B cell (primary cell): ENCODE measurements around the gene CHD6. TPM values are rescaled to one million over a fixed set of nuclear protein-coding genes. Genes with fewer than 3 reads are reported as not detected.

Source experiments
- ATAC-seq: fragments of 200-7000 bp; cut with Tn5 transposase; one replicate; pipeline ENCODE4 v1.10.0; 2021; ENCODE audit warnings: low read depth, mild to moderate bottlenecking, moderate number of reproducible peaks, moderate library complexity
- CTCF ChIA-PET: fragments of 350-600 bp; sonication (Branson Sonifier 250); formaldehyde crosslinking; loops from one replicate; lab custom pipeline; 2021; ENCODE audit warnings: antibody characterized with exemption, inconsistent platforms; lab: Charles Lee
- POLR2A ChIA-PET: fragments of 350-600 bp; sonication (Branson Sonifier 250); formaldehyde crosslinking; loops from one replicate; lab custom pipeline; 2021; ENCODE audit warnings: antibody characterized with exemption; lab: Charles Lee
- DNase-seq: peaks from one replicate; pipeline ENCODE4 v3.0.0; 2013
- H2AFZ ChIP-seq: 2 replicates; pipeline ENCODE4 v1.6.1; 2012; ENCODE audit warnings: mild to moderate bottlenecking, low read depth, low read length; ENCODE audit not compliant: insufficient read depth, poor library complexity, severe bottlenecking
- H3K27ac ChIP-seq, 2 donors: 1 replicate in 1 of 2; 2 replicates in 1 of 2; pipeline ENCODE4 v1.5.1; 2012 to 2013; ENCODE audit warnings: low read length in 2 of 2, mild to moderate bottlenecking in 2 of 2, moderate library complexity in 1 of 2
- H3K27me3 ChIP-seq, 4 experiments: fragments of 200-600 bp in 1 of 4; sonication (generic) in 1 of 4; replicated peaks in 1 of 4; 1 replicate in 2 of 4; 2 replicates in 2 of 4; pipeline versions ENCODE4 v1.6.1 to v1.7.0; 2013 to 2016; ENCODE audit warnings: low read length in 3 of 4, mild to moderate bottlenecking in 2 of 4, mixed read lengths in 1 of 4, moderate library complexity in 1 of 4; ENCODE audit not compliant: insufficient read depth in 4 of 4, control insufficient read depth in 3 of 4; ENCODE audit errors: control extremely low read depth in 1 of 4
- H3K36me3 ChIP-seq, 2 experiments: replicated peaks in 1 of 2; 1 replicate in 1 of 2; 2 replicates in 1 of 2; pipeline versions ENCODE4 v1.6.1 to v1.7.1; 2013; ENCODE audit warnings: low read length in 1 of 2; ENCODE audit not compliant: insufficient read depth in 2 of 2, control insufficient read depth in 1 of 2; ENCODE audit errors: control extremely low read depth in 1 of 2, extremely low read depth in 1 of 2
- H3K4me1 ChIP-seq, 2 donors: fragments of 200-600 bp in 1 of 2; sonication (generic) in 1 of 2; 1 replicate in 1 of 2; 2 replicates in 1 of 2; pipeline versions ENCODE4 v1.5.1 to v1.6.1; 2013 to 2017; ENCODE audit warnings: low read length in 2 of 2; ENCODE audit not compliant: control insufficient read depth in 2 of 2, insufficient read depth in 2 of 2
- H3K4me2 ChIP-seq: replicated peaks from 2 replicates; pipeline ENCODE3; 2012; ENCODE audit warnings: mild to moderate bottlenecking, low read depth, low read length; ENCODE audit not compliant: poor library complexity, severe bottlenecking
- H3K4me3 ChIP-seq, 5 experiments: fragments of 200-600 bp in 1 of 5; sonication (generic) in 1 of 5; 1 replicate in 3 of 5; 2 replicates in 2 of 5; pipeline versions ENCODE4 v1.5.1 to v1.7.0; 2011 to 2016; ENCODE audit warnings: low read length in 4 of 5, mild to moderate bottlenecking in 4 of 5, low read depth in 2 of 5, control low read depth in 1 of 5, moderate library complexity in 1 of 5; ENCODE audit not compliant: insufficient read depth in 1 of 5; ENCODE audit errors: control extremely low read depth in 1 of 5, extremely low read depth in 1 of 5
- H3K79me2 ChIP-seq: fragments of 200-600 bp; sonication (generic); one replicate; pipeline ENCODE4 v1.6.0; 2016; ENCODE audit warnings: low read length; ENCODE audit not compliant: control insufficient read depth, insufficient read depth
- H3K9ac ChIP-seq: fragments of 200-600 bp; sonication (generic); 2 replicates; pipeline ENCODE4 v1.6.1; 2017; ENCODE audit warnings: mild to moderate bottlenecking, low read length, moderate library complexity
- H3K9me3 ChIP-seq, 3 donors: one replicate each; pipeline versions ENCODE4 v1.6.1 to v1.7.1; 2013; ENCODE audit warnings: low read length in 2 of 3; ENCODE audit not compliant: control insufficient read depth in 2 of 3, insufficient read depth in 1 of 3; ENCODE audit errors: control extremely low read depth in 1 of 3
- H4K20me1 ChIP-seq: 2 replicates; pipeline ENCODE4 v1.6.0; 2012; ENCODE audit warnings: mild to moderate bottlenecking, low read length; ENCODE audit not compliant: insufficient read depth, control insufficient read depth, poor library complexity, severe bottlenecking
- H3K27ac Mint-ChIP-seq: one replicate; pipeline ENCODE4 v1.8.0; 2021; ENCODE audit warnings: mixed read lengths
- H3K27me3 Mint-ChIP-seq: one replicate; pipeline ENCODE4 v1.8.0; 2021; ENCODE audit warnings: mixed read lengths
- H3K4me1 Mint-ChIP-seq: one replicate; pipeline ENCODE4 v1.8.0; 2021; ENCODE audit warnings: mixed read lengths
- H3K4me3 Mint-ChIP-seq: one replicate; pipeline ENCODE4 v1.8.0; 2021; ENCODE audit warnings: mixed read lengths
- H3K9me3 Mint-ChIP-seq: one replicate; pipeline ENCODE4 v1.8.0; 2022; ENCODE audit warnings: mixed read lengths; ENCODE audit not compliant: insufficient read depth
- CTCF ChIP-seq: fragments of 200-600 bp; IDR thresholded peaks from one replicate; pipeline ENCODE4 v1.8.0; 2022; ENCODE audit warnings: antibody characterized with exemption, mild to moderate bottlenecking
- EZH2 ChIP-seq: IDR thresholded peaks from 2 replicates; pipeline ENCODE4 v1.6.1; 2012; ENCODE audit warnings: borderline replicate concordance, low read depth, mild to moderate bottlenecking, moderate library complexity, low read length; ENCODE audit not compliant: insufficient read depth, poor library complexity, severe bottlenecking
- WGBS: methylation state at CpG from one replicate; pipeline ENCODE4 v1.1.5; 2013; ENCODE audit warnings: missing lambda C conversion rate; ENCODE audit not compliant: insufficient coverage; 5-methylcytosine and 5-hydroxymethylcytosine counted together
- intact Hi-C: fragments of 100-400 bp; cut with micrococcal nuclease; formaldehyde crosslinking; loops from one replicate; pipeline ENCODE4 v1.10.0; 2022
- polyA plus RNA-seq: library from polyadenylated mRNA; depleted of rRNA; stranded (reverse); fragments of >200 nt; gene quantifications from 2 replicates; pipeline ENCODE4 v1.2.3, GENCODE V29; 2012
- total RNA-seq, 2 donors: library from RNA; stranded (reverse); fragments of 120-200 nt in 1 of 2; gene quantifications; 1 replicate in 1 of 2; 2 replicates in 1 of 2; pipeline versions ENCODE4 v1.2.3 to v1.2.4, GENCODE V29; 2013 to 2022

CHD6 gene
- total and polyA plus RNA-seq, 2 donors (not counting 1 experiment from before 2014, with no cell fraction given): 10.3 to 117 TPM

GRCh38 chr20:41425180-41425884 lies 192.8 kb downstream of the CHD6 start:
- TF ChIP-seq EZH2: no peak
- TF ChIP-seq CTCF: no peak
- Mint-ChIP-seq H3K4me3 (no peak overlapping the region), H3K27me3 (no peaks in the 10 kb centered on the region), H3K27ac (no peak overlapping the region), H3K9me3 (no peaks in the 10 kb centered on the region), H3K4me1 (no peaks in the 10 kb centered on the region)
- H3K4me3 ChIP-seq: no peak overlapping the region
- no peaks in the 10 kb centered on the region for H3K4me1 ChIP-seq
- no peaks in the 10 kb centered on the region for H3K79me2 ChIP-seq
- no peak overlapping the region for H3K4me2 ChIP-seq
- 100% methylated on average over 1 of the region's 10 CpGs for WGBS
- H3K9me3 ChIP-seq: no peaks in the 10 kb centered on the region
- intact Hi-C loops: no loop called here
- H4K20me1 ChIP-seq: no peaks in the 10 kb centered on the region
- no peak overlapping the region for H3K9ac ChIP-seq
- no peak overlapping the region for H3K27ac ChIP-seq
- CTCF ChIA-PET: interaction anchor here (1.5 kb wide), 1 partner anchor 9 kb away, joined by 3 read pairs; no protein-coding TSS in a partner anchor
- POLR2A ChIA-PET: no interaction called here
- no peak overlapping the region for H2AFZ ChIP-seq
- H3K36me3 ChIP-seq: peaks cover 0 to 69% of the 10 kb centered on the region in 2 experiments
- H3K27me3 ChIP-seq: no peaks in the 10 kb centered on the region
- DNase-seq: no peak
- no peak for ATAC-seq

- no peaks in the 10 kb centered on the region for H3K79me2 ChIP-seq
Measured at GRCh38 chr20:41424546-41424945, 193.6 kb downstream of the CHD6 start.

More at GRCh38 chr20:41424546-41424945, 193.6 kb downstream of the CHD6 start:
- Histone ChIP-seq H3K4me1 (no peaks in the 10 kb centered on the region), H3K36me3 (peaks cover 1 to 66% of the 10 kb centered on the region in 2 experiments), H3K9ac (no peak overlapping the region), H3K4me3 (no peak overlapping the region), H4K20me1 (no peaks in the 10 kb centered on the region), H3K4me2 (no peak overlapping the region), H3K27me3 (no peaks in the 10 kb centered on the region), H3K9me3 (no peaks in the 10 kb centered on the region), H3K27ac (no peak overlapping the region), H2AFZ (no peak overlapping the region)
- Mint-ChIP-seq H3K4me3 (no peak overlapping the region), H3K27me3 (no peaks in the 10 kb centered on the region), H3K9me3 (no peaks in the 10 kb centered on the region), H3K4me1 (no peaks in the 10 kb centered on the region), H3K27ac (no peak overlapping the region)
- no peak for DNase-seq
- intact Hi-C loops: no loop called here
- TF ChIP-seq EZH2 (no peak), CTCF (no peak)
- ChIA-PET CTCF (interaction anchor here (1.5 kb wide), 1 partner anchor 8 kb away, joined by 3 read pairs; no protein-coding TSS in a partner anchor), POLR2A (no interaction called here)
- no peak for ATAC-seq
- WGBS: no CpG with 5 or more reads among the region's 1 CpG
